Occipital lobe (tissue), 2 donors: ENCODE measurements around the gene FSTL4. TPM values are rescaled to one million over a fixed set of nuclear protein-coding genes. Genes with fewer than 3 reads are reported as not detected.

Source experiments
- DNase-seq: peaks from one replicate; lab custom pipeline; 2025; lab: John Stamatoyannopoulos, UW
- total RNA-seq: library from RNA; depleted of rRNA; stranded (reverse); fragments of >200 nt; gene quantifications from one replicate; pipeline ENCODE4 v1.2.3, GENCODE V29; 2014

Gene FSTL4
- total RNA-seq, 1 donor from 2014 or later: 0.62 TPM

GRCh38 chr5:133296624-133297023 lies 315.7 kb downstream of the FSTL4 start:
- no peak for DNase-seq

DNA sequence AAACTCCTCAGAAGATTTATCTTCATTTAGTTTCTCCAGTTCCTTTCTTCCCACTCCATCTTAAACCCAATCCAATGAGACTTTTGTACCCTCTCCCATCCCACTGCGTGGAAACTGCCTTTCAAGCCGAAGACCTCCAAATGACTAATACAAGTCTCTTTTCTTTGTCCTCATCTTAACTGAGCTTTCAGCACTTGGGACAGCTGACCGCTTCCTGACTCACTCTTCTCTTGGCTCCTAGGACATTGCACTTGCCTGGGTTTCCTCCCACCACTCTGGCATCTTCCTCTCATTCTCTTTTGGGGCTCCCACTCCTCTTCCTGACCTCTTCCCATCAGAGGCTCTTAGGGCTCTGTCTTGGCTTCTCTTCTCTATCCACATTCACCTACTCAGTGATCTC lies 316.8 kb downstream of the FSTL4 start:
- no peak for DNase-seq

DNA sequence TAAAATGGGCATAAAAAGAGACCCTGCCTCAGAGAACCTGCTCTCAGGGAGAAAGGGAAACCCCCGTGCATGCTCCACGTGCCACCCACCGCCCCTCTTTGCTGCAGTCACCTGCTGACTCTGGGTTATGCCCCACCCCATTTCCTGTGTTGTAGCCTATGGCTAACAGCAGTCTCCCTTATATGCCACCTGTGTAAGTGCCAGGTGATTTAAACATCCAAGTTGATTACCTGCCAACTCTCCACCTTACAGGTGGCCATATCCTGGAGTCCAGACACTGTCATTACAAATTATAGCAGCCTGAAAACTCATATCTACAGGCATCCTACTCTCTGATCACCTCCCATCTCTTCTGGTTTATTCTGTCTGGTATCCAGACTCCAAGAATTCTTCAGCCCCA lies 318.0 kb downstream of the FSTL4 start:
- DNase-seq: no peak

GRCh38 chr5:133293960-133294359 lies 318.4 kb downstream of the FSTL4 start:
- DNase-seq: no peak

DNA sequence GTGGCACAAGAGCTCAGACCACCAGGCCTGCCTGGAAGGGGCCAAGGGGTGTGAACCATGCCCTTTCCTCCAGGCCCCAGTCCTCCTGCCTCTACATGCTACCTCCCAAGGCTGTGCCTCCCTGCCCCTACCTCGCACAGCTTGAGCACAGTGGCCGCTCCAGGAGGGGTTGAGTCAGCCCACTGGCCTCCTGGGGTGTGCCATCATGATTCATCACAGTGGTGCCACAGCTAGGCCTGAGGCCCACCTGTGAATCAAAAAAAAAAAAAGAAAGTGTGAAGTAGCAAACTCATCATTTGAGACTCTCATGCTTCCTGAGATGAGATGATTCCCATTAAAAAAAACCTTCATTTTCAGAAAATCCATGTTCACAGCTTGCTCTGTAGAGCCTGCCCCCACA lies 320.0 kb downstream of the FSTL4 start:
- DNase-seq: no peak

DNA sequence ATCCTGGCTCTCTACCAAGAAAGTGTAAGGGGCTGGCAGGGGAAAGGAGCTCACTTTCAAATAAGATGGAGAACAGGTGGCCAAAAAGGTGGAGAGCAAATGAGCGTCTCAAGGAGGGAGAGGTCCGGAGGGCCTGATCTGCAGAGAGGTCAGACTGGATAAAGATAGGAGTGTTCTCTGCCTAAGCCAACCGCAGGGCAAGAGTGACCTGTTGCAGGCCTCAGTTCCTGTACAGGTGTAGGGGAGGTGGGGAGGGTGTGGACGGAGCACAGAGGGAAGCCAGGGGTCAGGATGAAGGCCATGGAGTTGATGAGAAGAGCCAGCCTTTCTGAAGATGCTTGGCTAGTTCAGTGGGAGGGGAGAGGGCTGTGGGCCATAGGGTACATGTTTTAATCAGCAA lies 320.8 kb downstream of the FSTL4 start:
- DNase-seq: no peak

- no peak for DNase-seq
Observed at GRCh38 chr5:133290669-133291240, 321.6 kb downstream of the FSTL4 start.

DNA sequence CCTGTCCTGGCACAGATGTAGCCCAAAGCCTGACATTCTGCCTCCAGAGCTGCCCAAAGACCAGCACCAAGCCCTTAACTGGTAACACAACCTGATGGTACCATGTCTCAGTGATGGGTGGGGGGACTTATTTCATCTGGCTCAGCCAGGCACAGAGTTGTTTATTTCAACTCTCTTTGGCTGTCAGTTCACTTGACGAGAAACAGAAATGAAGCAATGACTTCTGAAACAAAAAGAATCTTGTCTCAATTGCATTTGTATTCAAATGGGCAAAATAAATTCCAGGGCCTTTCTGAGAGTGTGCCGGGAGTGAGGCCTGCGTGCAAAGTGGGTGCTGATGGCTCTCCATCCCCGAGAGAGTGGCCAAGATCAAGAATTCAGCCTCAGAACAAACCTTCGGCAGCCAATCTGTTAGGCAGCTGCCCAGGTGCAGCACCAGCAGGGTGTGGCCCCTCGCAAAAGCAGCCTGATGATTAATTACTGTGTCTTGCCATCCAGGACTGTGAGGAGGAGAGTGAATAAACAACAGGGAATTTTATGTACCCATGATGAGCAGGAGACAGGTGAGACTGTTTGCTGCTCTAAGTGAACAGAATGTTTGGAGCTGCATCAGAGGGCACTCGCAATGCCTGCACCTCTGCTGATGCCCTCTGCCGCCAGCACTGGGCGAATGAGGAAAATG lies 322.5 kb downstream of the FSTL4 start:
- no peak for DNase-seq

DNA sequence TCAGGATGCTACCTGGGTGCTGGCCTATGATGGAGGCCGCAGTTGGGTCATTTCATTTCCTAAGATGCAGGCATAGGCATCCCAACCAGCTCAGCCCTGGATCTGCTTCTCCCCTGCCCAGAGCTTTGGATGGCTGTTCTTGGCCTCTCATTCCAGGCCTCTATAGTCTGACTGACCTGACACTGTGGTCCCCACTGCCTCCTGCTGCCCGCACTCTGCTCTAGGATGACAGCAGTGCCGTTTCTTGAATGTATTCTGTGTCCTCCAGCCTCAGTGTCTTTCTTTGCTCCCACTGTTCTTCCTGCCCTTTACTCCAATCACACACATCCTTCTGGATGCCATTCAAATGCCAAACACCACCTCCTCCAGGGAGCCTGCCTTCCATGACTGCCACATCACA lies 324.8 kb downstream of the FSTL4 start:
- DNase-seq: no peak

GRCh38 chr5:133286483-133286882 lies 325.9 kb downstream of the FSTL4 start:
- DNase-seq: no peak

DNA sequence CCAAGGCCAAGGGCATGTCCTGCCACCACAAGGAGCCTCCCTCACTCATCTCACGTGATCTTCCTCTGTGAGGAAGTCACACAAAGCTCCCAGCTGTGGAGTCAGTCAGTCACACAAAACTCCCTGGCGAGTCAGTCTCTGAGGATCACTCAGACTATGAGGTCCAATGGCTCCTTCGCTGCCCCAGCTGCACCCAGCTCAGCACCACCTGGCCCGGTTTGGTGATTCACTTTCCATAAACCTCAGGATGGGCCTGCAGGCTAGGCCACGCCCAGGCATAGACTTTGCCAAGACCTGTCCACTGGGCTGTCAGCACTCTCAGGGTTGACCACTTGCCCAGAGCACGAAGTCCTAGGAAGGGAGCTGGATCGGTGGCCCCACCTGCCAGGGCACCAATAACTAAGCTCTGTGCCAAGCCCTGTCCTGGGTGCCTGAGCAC lies 326.7 kb downstream of the FSTL4 start:
- no peak for DNase-seq

- DNase-seq: no peak
Observed at GRCh38 chr5:133284306-133284705, 328.0 kb downstream of the FSTL4 start.

DNA sequence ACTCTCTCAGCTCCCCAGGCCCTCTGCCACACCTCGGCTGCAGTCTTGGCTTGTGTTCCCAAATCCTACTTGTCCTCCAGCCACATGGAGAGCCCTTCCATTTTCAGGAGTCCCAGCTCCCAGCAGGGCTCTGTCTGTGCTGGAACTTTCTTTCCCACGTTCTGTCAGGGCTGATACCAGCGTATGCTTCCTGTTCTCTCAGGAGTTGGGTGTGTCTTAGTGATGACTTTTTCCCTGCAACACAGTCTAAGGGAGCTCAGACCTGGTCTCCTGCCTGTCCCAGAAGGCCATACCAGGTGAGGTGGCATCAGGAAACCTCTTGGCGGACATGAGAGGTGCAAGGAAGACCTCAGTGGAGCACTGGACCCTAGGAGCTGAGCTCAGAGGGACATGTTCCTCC lies 334.0 kb downstream of the FSTL4 start:
- no peak for DNase-seq

DNA sequence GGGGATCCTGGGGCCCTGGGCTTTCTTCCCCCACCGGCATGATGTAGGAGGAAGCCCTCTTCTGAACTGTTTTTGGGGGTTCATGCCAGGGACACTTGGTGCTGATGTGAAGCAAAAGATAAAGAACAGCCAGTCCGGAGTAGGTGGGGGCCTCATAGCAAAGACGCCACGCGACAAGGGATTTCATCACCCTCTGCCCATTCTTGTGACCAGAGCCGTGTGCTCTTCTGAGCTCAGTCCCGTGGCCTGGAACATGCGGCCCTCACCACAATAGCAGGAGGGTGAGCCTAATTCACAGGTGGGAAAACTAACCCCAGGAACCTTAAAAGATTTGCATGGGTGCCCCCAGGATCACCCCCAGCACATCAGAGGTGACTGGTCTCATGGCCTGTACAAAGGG lies 334.6 kb downstream of the FSTL4 start:
- DNase-seq: no peak

GRCh38 chr5:133276171-133276570 lies 336.2 kb downstream of the FSTL4 start:
- no peak for DNase-seq

- DNase-seq: no peak
Observed at GRCh38 chr5:133275631-133276030, 336.7 kb downstream of the FSTL4 start.

- DNase-seq: no peak
Observed at GRCh38 chr5:133274597-133274935, 337.8 kb downstream of the FSTL4 start.

GRCh38 chr5:133273661-133274596 lies 338.4 kb downstream of the FSTL4 start:
- peak; percentile 36 for DNase-seq

- DNase-seq: no peak
Observed at GRCh38 chr5:133272345-133272744, 340.0 kb downstream of the FSTL4 start.

DNA sequence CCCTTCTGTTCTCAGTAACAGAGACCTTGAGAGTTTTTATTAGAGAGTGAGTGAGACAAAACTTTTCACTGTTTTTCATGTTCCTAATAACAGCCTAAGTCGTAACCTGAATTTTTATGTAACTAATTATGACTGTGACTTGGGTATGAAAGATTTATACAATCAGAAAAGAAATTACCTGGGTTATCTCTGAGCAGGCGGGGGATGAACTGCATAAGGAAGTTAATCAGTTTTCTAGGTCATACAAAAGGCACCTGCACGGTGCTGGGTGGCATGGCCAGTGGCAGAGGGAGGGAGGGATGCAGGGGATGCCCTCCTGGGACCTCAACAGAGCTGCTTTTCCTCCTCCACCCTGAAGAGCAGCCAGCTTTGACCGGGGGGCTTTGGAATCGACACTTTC lies 340.7 kb downstream of the FSTL4 start:
- DNase-seq: no peak

GRCh38 chr5:133269691-133270090 lies 342.6 kb downstream of the FSTL4 start:
- no peak for DNase-seq

DNA sequence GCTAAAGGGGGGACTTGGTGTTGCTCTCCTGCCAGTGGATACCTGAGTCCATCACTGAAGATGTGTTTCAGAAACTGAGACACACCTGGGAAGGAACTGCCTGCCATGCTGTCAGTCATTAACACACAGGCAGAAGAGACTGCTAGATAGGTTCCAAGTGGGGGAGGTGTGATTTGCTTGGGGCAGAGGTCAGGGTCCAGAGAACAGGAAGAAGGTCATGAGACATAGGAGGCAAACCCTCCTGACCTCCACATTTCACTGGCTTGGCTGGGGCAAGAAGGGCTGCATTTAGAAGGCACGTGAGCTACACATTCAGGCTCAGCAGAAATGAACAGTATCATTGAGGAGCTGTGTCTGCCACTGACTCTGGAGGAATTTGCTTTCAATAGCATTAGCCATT lies 344.7 kb downstream of the FSTL4 start:
- no peak for DNase-seq

- no peak for DNase-seq
Observed at GRCh38 chr5:133266966-133267365, 345.4 kb downstream of the FSTL4 start.
